ENCODE results near the gene CCDC74A. TPM values are rescaled to one million over a fixed set of nuclear protein-coding genes. Genes with fewer than 3 reads are reported as not detected.

CCDC74A gene
- total RNA-seq, 4 donors from 2014 or later = 3.0 to 6.3 (median 4.1) TPM

DNA sequence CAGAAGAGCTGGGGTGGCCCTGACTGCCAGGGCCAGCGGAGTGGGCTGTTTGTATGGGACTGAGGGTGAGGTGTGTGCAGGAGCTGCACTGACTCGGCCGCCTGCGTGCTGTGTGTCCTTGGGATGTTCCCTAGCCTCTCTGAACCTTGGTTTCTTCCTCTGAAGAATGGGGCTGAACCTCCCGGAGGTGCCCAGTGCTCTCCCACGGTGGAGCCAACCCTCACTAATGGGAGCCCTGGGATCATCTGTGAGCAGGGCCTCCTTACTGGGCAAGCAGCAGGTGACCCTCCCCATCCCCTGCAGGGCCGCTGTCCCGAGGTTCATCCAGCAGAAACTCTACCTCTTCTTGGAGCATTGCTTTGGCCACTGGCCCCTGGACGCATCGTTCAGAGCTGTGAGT lies 11.7 kb upstream of the CCDC74A start:
- TF ChIP-seq, protein P1, sequence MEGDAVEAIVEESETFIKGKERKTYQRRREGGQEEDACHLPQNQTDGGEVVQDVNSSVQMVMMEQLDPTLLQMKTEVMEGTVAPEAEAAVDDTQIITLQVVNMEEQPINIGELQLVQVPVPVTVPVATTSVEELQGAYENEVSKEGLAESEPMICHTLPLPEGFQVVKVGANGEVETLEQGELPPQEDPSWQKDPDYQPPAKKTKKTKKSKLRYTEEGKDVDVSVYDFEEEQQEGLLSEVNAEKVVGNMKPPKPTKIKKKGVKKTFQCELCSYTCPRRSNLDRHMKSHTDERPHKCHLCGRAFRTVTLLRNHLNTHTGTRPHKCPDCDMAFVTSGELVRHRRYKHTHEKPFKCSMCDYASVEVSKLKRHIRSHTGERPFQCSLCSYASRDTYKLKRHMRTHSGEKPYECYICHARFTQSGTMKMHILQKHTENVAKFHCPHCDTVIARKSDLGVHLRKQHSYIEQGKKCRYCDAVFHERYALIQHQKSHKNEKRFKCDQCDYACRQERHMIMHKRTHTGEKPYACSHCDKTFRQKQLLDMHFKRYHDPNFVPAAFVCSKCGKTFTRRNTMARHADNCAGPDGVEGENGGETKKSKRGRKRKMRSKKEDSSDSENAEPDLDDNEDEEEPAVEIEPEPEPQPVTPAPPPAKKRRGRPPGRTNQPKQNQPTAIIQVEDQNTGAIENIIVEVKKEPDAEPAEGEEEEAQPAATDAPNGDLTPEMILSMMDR (IDR thresholded peaks at IDR 0.05; ENCODE audit: low read depth) = no peak

DNA sequence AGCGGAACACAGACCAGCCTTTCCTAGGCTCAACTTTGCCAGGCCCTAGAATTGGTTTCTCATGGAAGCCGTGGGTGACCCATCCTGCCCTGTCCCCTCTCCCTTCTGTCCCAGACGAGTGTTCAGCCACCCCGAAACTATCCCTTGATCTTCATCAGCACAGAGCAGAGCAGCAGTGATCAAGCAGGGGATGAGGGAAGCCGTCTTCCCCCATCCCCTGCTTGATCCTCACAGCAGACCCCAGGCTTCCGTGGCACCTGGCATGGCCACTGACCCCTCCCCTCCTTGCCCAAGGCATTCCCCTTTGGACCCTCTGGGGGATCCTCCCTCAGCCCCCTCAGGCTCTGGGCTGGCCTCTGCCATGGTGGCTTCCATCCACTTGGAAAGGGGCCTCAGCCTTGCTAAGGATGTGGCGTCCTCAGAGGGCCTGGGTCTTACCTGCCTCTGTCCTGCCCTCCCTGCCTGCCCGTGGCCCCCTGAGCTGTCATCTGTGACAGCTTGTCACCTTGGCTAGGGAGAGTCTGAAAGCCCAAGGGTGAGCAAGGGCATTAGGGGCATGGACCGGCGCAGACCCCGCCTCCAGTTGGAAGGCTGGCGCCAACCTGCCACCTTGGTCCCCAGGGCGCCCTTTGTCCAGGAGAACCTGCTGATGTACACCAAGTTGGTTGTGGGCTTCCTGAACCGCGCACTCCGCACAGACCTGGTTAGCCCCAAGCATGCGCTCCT lies 10.4 kb upstream of the CCDC74A start:
- TF ChIP-seq, protein P1 (IDR thresholded peaks at IDR 0.05; ENCODE audit: low read depth) = no peak

DNA sequence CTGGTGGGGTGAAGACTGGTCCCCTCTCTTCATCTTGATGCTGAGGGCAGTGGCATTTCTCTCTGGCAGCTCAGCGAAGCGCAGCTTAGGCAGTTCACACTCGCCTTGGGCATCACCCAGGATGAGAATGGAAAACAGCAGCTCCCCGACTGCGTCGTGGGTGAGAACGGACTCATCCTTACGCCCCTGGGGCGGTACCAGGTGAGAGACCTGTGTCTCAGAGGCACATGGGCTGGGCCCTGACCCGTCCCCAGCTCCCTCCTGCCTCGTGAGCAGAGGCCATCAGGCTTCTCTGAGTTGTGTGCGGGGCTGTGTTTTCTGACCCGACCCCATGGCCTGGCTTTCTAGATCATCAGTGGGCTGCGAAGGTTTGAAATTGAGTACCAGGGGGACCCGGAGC lies 8.2 kb upstream of the CCDC74A start:
- TF ChIP-seq, protein P1 (IDR thresholded peaks at IDR 0.05; ENCODE audit: low read depth) = no peak

DNA sequence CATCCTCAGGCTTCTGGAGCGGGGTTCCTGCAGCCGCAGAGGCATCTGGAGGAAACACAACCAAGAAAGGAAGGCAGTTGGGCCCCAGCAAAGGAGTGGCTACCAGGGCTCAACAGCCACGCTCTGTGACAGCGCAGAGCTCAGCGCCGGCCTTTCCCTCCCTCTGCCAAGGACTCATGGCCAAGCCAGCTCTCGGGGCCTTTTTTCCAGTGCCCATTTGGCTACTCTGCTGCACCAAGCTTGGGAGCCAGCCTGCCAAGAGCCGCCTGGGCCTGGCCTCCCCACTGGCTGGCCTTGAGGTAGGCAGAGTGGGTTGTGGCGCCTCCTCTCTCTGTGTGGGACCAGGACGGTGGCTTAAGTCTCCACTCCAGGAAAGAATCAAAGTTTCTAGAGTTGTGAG lies 7.2 kb upstream of the CCDC74A start:
- TF ChIP-seq, protein P1 (IDR thresholded peaks at IDR 0.05; ENCODE audit: low read depth) = no peak

DNA sequence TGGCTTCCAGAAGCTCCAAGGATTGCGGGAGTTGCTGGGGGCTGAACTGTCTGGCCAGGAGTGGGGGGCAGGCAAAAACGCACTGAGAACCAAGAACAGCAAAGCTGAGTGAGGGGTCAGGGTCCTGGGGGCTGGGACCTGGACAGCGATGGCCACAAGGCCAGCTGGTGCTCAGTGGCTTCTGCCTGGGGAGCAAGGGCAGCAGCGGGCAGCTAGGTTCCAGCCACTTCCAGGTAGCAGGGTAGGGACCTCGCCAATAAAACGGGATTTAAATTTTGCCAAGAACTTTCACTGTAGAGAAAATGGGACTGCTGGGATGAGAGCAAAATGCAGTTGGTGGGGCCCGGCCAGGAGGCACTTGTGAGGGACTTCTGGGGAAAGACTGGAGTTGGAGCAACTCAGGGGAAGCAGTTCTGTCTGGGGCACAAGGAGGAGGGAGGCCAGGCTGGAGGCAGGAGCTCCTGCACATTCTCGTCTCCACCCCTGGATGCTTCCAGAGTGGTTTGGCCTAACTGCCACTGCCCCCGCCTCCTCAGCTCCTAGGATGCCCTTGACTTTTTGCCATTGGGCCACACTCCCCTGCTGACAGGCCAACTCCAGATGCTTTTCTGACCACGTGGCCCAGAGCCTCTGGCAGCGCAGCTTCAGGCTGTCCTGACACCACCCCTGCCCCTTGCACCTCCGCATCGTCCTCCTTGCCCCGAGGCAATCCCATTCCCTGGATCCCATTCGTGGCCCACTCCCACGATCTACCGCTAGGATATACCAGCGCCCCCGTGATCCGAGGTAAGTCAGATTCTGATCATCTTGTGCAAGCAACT lies 5.5 kb upstream of the CCDC74A start:
- TF ChIP-seq, protein P1 (IDR thresholded peaks at IDR 0.05; ENCODE audit: low read depth) = no peak

DNA sequence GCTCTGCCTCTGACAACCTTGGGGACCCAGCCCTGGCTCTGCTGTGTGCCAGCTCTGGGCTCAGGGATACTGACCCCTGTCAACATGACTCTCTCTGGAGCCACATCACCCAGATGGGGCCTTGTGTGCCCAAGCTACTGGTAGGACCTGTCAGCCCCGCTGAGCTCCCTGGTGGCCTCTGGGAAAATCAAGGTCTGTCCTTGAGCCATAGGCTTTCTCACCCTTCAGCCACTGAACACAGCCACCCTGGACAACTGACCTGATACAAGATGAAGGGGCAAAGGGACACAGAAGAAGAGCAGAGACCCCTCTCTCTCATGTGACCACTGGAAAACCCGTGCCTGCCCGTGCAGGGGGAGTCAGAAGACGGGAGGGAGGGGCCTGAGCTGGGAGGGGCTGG lies 7.8 kb downstream of the CCDC74A start:
- TF ChIP-seq, protein P1 (IDR thresholded peaks at IDR 0.05; ENCODE audit: low read depth) = no peak

Data from subcutaneous adipose tissue (tissue), 4 donors.